OCI-LY1 (cell line): ENCODE measurements around the gene FMO3.

Experiments
- H2AFZ ChIP-seq: fragments of 200-600 bp; sonication (generic), shearing (Covaris generic); 2 replicates; pipeline ENCODE4 v1.6.0; 2014; ENCODE audit warnings: antibody characterized with exemption, mild to moderate bottlenecking, low read length
- H3F3A ChIP-seq: fragments of 200-600 bp; sonication (generic), shearing (Covaris generic); 2 replicates; pipeline ENCODE4 v1.6.0; 2014; ENCODE audit warnings: mild to moderate bottlenecking, antibody characterized with exemption, low read length, moderate library complexity; ENCODE audit not compliant: insufficient read depth
- H3K27ac ChIP-seq: fragments of 200-600 bp; sonication (generic); 2 replicates; pipeline ENCODE4 v1.5.1; 2014; ENCODE audit warnings: low read length, mixed run types, mild to moderate bottlenecking, low read depth; ENCODE audit not compliant: poor library complexity, severe bottlenecking
- H3K27me3 ChIP-seq: fragments of 200-600 bp; sonication (generic); 2 replicates; pipeline ENCODE4 v1.6.0; 2014; ENCODE audit warnings: antibody characterized with exemption, mild to moderate bottlenecking, low read length, moderate library complexity; ENCODE audit not compliant: insufficient read depth
- H3K36me3 ChIP-seq: fragments of 200-600 bp; sonication (generic); 2 replicates; pipeline ENCODE4 v1.6.1; 2014; ENCODE audit warnings: mild to moderate bottlenecking, antibody characterized with exemption, low read length, moderate library complexity, mixed read lengths; ENCODE audit not compliant: insufficient read depth
- H3K4me1 ChIP-seq: fragments of 200-600 bp; sonication (generic); 2 replicates; pipeline ENCODE4 v1.5.1; 2014; ENCODE audit warnings: mild to moderate bottlenecking, low read length, moderate library complexity; ENCODE audit not compliant: insufficient read depth, severe bottlenecking
- H3K4me2 ChIP-seq: fragments of 200-600 bp; sonication (generic), shearing (Covaris generic); 2 replicates; pipeline ENCODE4 v1.6.1; 2014; ENCODE audit warnings: low read length
- H3K4me3 ChIP-seq: fragments of 200-600 bp; sonication (generic); 2 replicates; pipeline ENCODE4 v1.5.1; 2014; ENCODE audit warnings: low read length, low read depth, mild to moderate bottlenecking, mixed read lengths; ENCODE audit not compliant: poor library complexity, severe bottlenecking
- H3K79me2 ChIP-seq: fragments of 200-600 bp; shearing (Covaris generic); 2 replicates; pipeline ENCODE4 v1.6.1; 2016; ENCODE audit warnings: mixed run types, low read length, mixed read lengths; ENCODE audit not compliant: insufficient read depth
- H3K9ac ChIP-seq: fragments of 200-600 bp; sonication (generic), shearing (Covaris generic); 2 replicates; pipeline ENCODE4 v1.6.1; 2014; ENCODE audit warnings: mild to moderate bottlenecking, low read length, mixed read lengths
- H3K9me2 ChIP-seq: fragments of 200-600 bp; sonication (generic), shearing (Covaris generic); 2 replicates; pipeline ENCODE4 v1.6.1; 2014; ENCODE audit warnings: low read depth, mild to moderate bottlenecking, low read length, mixed read lengths
- H3K9me3 ChIP-seq: fragments of 200-600 bp; shearing (Covaris generic); 2 replicates; pipeline ENCODE4 v1.6.1; 2014; ENCODE audit warnings: low read length, mixed read lengths
- H4K20me1 ChIP-seq: fragments of 200-600 bp; sonication (generic), shearing (Covaris generic); 2 replicates; pipeline ENCODE4 v1.6.0; 2016; ENCODE audit warnings: mild to moderate bottlenecking, low read length; ENCODE audit not compliant: insufficient read depth
- EZH2 ChIP-seq: fragments of 200-600 bp; sonication (generic), shearing (Covaris generic); IDR thresholded peaks from 2 replicates; pipeline ENCODE4 v1.8.0; 2017; ENCODE audit warnings: borderline replicate concordance, mixed run types, mild to moderate bottlenecking, antibody characterized with exemption, low read length, moderate library complexity, mixed read lengths
- TF ChIP-seq, protein P1 (sequence below): fragments of 200-600 bp; sonication (generic), shearing (Covaris generic); IDR thresholded peaks from 2 replicates; pipeline ENCODE4 v1.5.1; 2017; ENCODE audit warnings: mild to moderate bottlenecking, antibody characterized with exemption, low read length, moderate library complexity, mixed read lengths

Gene FMO3

DNA sequence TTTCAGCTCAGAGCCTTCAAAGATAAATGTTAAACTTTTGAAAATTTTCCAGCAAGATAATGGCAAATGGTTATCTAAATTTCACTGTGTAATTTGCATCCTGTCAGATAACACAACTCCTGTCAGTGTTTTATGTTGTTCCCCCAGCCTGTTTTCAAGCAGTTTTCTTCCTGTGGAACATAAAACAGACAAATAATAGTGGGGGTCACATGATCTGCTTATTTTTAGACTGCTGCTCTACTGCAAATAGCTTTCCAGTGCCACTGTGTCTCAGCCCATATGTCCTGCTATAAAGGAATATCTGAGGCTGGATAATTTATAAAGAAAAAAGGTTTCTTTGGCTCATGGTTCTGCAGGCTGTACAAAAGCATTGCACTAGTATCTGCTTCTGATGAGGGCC lies 32.2 kb downstream of the FMO3 start:
- H3K4me1 ChIP-seq, result no peaks in the 10 kb centered on the region

DNA sequence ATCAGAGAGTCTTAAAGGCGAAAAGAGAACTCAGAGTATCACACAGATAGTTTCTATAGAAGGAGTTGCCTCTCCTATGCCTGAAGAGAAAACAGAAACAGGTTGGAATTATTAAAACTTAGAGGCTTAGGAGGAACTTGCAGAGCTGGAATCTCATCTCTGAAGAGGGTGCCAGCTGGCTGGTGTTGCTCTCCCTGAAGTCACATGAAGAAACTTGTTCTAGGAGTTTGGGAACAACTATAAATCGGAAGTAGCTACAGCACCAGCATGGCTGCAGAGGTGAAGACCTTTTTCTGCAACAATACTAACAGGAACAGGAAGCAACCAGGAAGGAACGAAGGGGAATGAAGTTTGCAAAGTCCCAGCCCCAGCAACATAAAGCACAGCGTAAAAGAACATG lies 35.8 kb downstream of the FMO3 start:
- no peak overlapping the region for H2AFZ ChIP-seq
- H3K27me3 ChIP-seq, result no peaks in the 10 kb centered on the region
- no peak overlapping the region for H3K4me3 ChIP-seq
- no peaks in the 10 kb centered on the region for H4K20me1 ChIP-seq
- no peaks in the 10 kb centered on the region for H3K9me2 ChIP-seq
- no peaks in the 10 kb centered on the region for H3K4me1 ChIP-seq
- no peaks in the 10 kb centered on the region for H3K36me3 ChIP-seq
- H3K9me3 ChIP-seq, result no peaks in the 10 kb centered on the region
- H3F3A ChIP-seq, result no peaks in the 10 kb centered on the region
- TF ChIP-seq, protein P1, sequence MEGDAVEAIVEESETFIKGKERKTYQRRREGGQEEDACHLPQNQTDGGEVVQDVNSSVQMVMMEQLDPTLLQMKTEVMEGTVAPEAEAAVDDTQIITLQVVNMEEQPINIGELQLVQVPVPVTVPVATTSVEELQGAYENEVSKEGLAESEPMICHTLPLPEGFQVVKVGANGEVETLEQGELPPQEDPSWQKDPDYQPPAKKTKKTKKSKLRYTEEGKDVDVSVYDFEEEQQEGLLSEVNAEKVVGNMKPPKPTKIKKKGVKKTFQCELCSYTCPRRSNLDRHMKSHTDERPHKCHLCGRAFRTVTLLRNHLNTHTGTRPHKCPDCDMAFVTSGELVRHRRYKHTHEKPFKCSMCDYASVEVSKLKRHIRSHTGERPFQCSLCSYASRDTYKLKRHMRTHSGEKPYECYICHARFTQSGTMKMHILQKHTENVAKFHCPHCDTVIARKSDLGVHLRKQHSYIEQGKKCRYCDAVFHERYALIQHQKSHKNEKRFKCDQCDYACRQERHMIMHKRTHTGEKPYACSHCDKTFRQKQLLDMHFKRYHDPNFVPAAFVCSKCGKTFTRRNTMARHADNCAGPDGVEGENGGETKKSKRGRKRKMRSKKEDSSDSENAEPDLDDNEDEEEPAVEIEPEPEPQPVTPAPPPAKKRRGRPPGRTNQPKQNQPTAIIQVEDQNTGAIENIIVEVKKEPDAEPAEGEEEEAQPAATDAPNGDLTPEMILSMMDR, result no peak
- TF ChIP-seq EZH2, result no peak
- H3K79me2 ChIP-seq, result no peaks in the 10 kb centered on the region
- H3K27ac ChIP-seq, result no peak overlapping the region
- H3K9ac ChIP-seq, result no peak overlapping the region
- no peak overlapping the region for H3K4me2 ChIP-seq

More for the DNA sequence above, 32.2 kb downstream of the FMO3 start:
- no peaks in the 10 kb centered on the region for H3K36me3 ChIP-seq
- H3K4me3 ChIP-seq, result no peak overlapping the region
- H3K79me2 ChIP-seq, result no peaks in the 10 kb centered on the region
- H3K9me3 ChIP-seq, result no peaks in the 10 kb centered on the region
- H2AFZ ChIP-seq, result no peak overlapping the region
- H3F3A ChIP-seq, result no peaks in the 10 kb centered on the region
- TF ChIP-seq, protein P1, result no peak
- no peak for TF ChIP-seq EZH2
- H3K27me3 ChIP-seq, result no peaks in the 10 kb centered on the region
- H3K27ac ChIP-seq, result no peak overlapping the region
- H3K4me2 ChIP-seq, result no peak overlapping the region
- H4K20me1 ChIP-seq, result no peaks in the 10 kb centered on the region
- no peaks in the 10 kb centered on the region for H3K9me2 ChIP-seq
- H3K9ac ChIP-seq, result no peak overlapping the region

DNA sequence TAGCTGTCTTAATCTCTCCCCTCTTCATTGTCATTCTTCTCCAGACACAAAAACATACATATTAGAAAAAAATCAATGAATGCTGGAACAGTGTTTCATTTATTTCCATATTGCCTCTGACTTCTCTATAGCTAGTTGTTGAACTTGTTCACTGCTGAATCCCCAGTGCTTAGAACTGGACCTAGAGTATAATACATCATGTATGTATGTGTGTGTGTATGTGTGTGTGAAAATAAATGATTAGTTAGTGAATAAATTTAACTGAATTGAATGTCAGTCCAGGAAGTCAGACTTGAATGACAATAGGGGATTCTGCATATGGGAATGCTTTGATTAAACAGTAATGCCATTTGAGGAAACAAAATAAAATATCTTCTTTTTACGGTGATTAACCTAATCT lies 36.4 kb downstream of the FMO3 start:
- Histone ChIP-seq H4K20me1 (no peaks in the 10 kb centered on the region), H3K4me1 (no peaks in the 10 kb centered on the region), H3K9me3 (no peaks in the 10 kb centered on the region), H3F3A (no peaks in the 10 kb centered on the region), H3K4me2 (no peak overlapping the region), H3K36me3 (no peaks in the 10 kb centered on the region), H3K27ac (no peak overlapping the region), H3K9me2 (no peaks in the 10 kb centered on the region), H3K27me3 (no peaks in the 10 kb centered on the region), H3K4me3 (no peak overlapping the region), H2AFZ (no peak overlapping the region), H3K9ac (no peak overlapping the region), H3K79me2 (no peaks in the 10 kb centered on the region)
- TF ChIP-seq, protein P1, result no peak
- TF ChIP-seq EZH2, result no peak
